ENCODE measurements around the gene PEAR1. TPM values are rescaled to one million over a fixed set of nuclear protein-coding genes. Genes with fewer than 3 reads are reported as not detected.

PEAR1 gene
- total RNA-seq, 8 experiments from 2014 or later = 0.14 to 2.8 (median 0.41) TPM; not detected in 1

- ATAC-seq (replicated peaks in 6 of 8) = no peak
Measured at GRCh38 chr1:156909671-156910070, 16.2 kb downstream of the PEAR1 start.

GRCh38 chr1:156910309-156910782 is 16.8 kb downstream of the PEAR1 start:
- Histone ChIP-seq H3K27ac (no peak overlapping the region), H3K4me3 (no peak overlapping the region), H3K4me1 (replicated peaks in 1 of 2) (peaks cover 5 to 14% of the 10 kb centered on the region in 2 donors)
- in situ Hi-C loops (cut with MboI; ENCODE audit: low pct_unique_long_range_greater_than_20kb in 2 of 9, low sequenced_read_pairs in 9 of 9, unreplicated experiment in 9 of 9) = no loop called here
- ATAC-seq (replicated peaks in 6 of 8) = peak in 6 of 8 experiments; percentile 12 to 75 (median 30)
- WGBS, 10 experiments = 0 to 100% (median 51%) methylated on average over 1 to 4 of the region's 18 CpGs; no CpG with 5 or more reads in 4 of the 10 experiments

More at GRCh38 chr1:156909671-156910070, 16.2 kb downstream of the PEAR1 start:
- peaks cover 5 to 14% of the 10 kb centered on the region in 2 donors for H3K4me1 ChIP-seq (replicated peaks in 1 of 2)
- 40 to 100% (median 58%) methylated on average over 1 to 4 of the region's 5 CpGs; no CpG with 5 or more reads in 6 of the 10 experiments for WGBS, 10 experiments
- in situ Hi-C loops (cut with MboI; ENCODE audit: low pct_unique_long_range_greater_than_20kb in 2 of 9, low sequenced_read_pairs in 9 of 9, unreplicated experiment in 9 of 9) = no loop called here
- H3K4me3 ChIP-seq = no peak overlapping the region
- no peak overlapping the region for H3K27ac ChIP-seq

GRCh38 chr1:156911577-156912298 is 18.2 kb downstream of the PEAR1 start:
- Histone ChIP-seq H3K27ac (no peak overlapping the region), H3K4me3 (no peak overlapping the region), H3K4me1 (replicated peaks in 1 of 2) (peaks cover 5 to 14% of the 10 kb centered on the region in 2 donors)
- in situ Hi-C loops (cut with MboI; ENCODE audit: low pct_unique_long_range_greater_than_20kb in 2 of 9, low sequenced_read_pairs in 9 of 9, unreplicated experiment in 9 of 9) = no loop called here
- WGBS, 10 experiments = 18 to 74% (median 54%) methylated on average over 1 to 6 of the region's 6 CpGs
- no peak for ATAC-seq (replicated peaks in 6 of 8)

DNA sequence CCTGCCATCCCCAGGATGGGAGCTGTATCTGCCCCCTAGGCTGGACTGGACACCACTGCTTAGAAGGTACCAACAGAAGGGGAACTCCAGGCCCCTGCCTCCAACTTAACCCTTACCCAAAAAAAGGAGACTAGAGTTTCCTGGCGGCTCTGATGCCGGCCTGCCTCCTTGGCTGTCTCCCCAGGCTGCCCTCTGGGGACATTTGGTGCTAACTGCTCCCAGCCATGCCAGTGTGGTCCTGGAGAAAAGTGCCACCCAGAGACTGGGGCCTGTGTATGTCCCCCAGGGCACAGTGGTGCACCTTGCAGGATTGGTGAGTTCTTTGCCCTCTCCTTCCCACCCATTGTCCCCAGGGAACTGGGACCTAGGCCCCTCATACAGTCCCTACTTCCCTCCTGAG is 18.8 kb downstream of the PEAR1 start:
- no peak overlapping the region for H3K4me3 ChIP-seq
- peaks cover 5 to 14% of the 10 kb centered on the region in 2 donors for H3K4me1 ChIP-seq (replicated peaks in 1 of 2)
- no peak overlapping the region for H3K27ac ChIP-seq
- in situ Hi-C loops (cut with MboI; ENCODE audit: low pct_unique_long_range_greater_than_20kb in 2 of 9, low sequenced_read_pairs in 9 of 9, unreplicated experiment in 9 of 9) = no loop called here
- no peak for ATAC-seq (replicated peaks in 6 of 8)
- WGBS, 10 experiments = 75 to 100% (median 81%) methylated on average over 1 to 2 of the region's 2 CpGs; no CpG with 5 or more reads in 7 of the 10 experiments

- no peak overlapping the region for H3K4me3 ChIP-seq
- H3K27ac ChIP-seq = no peak overlapping the region
- 48 to 80% (median 52%) methylated on average over 1 to 12 of the region's 24 CpGs; no CpG with 5 or more reads in 6 of the 10 experiments for WGBS, 10 experiments
- ATAC-seq (replicated peaks in 6 of 8) = peak in 7 of 8 experiments; percentile 65 to 80 (median 68)
- peaks cover 5 to 14% of the 10 kb centered on the region in 2 donors for H3K4me1 ChIP-seq (replicated peaks in 1 of 2)
- in situ Hi-C loops (cut with MboI; ENCODE audit: low pct_unique_long_range_greater_than_20kb in 2 of 9, low sequenced_read_pairs in 9 of 9, unreplicated experiment in 9 of 9) = no loop called here
Measured at GRCh38 chr1:156912861-156913808, 19.6 kb downstream of the PEAR1 start.

- H3K4me3 ChIP-seq = no peak overlapping the region
- no peak overlapping the region for H3K27ac ChIP-seq
- in situ Hi-C loops (cut with MboI; ENCODE audit: low pct_unique_long_range_greater_than_20kb in 2 of 9, low sequenced_read_pairs in 9 of 9, unreplicated experiment in 9 of 9) = no loop called here
- no peak for ATAC-seq (replicated peaks in 6 of 8)
- H3K4me1 ChIP-seq (replicated peaks in 1 of 2) = peaks cover 5 to 14% of the 10 kb centered on the region in 2 donors
- WGBS, 10 experiments = 67 to 100% (median 77%) methylated on average over 1 to 10 of the region's 13 CpGs; no CpG with 5 or more reads in 3 of the 10 experiments
Measured at GRCh38 chr1:156913809-156914387, 20.4 kb downstream of the PEAR1 start.

- peak in 1 of 8 experiments; percentile 19 for ATAC-seq (replicated peaks in 6 of 8)
- no peak overlapping the region for H3K27ac ChIP-seq
- WGBS, 10 experiments = 71 to 100% (median 80%) methylated on average over 2 to 8 of the region's 9 CpGs; no CpG with 5 or more reads in 5 of the 10 experiments
- H3K4me3 ChIP-seq = no peak overlapping the region
- in situ Hi-C loops (cut with MboI; ENCODE audit: low pct_unique_long_range_greater_than_20kb in 2 of 9, low sequenced_read_pairs in 9 of 9, unreplicated experiment in 9 of 9) = no loop called here
- H3K4me1 ChIP-seq (replicated peaks in 1 of 2) = peaks cover 5 to 14% of the 10 kb centered on the region in 2 donors
Measured at GRCh38 chr1:156914440-156914856, 20.9 kb downstream of the PEAR1 start.

- Histone ChIP-seq H3K27ac (no peak within 1 kb of the TSS), H3K4me3 (peak within 1 kb of the TSS in 1 of 5 donors; percentile 13), H3K4me1 (replicated peaks in 1 of 2) (peaks cover 2 to 11% of the 10 kb centered on the region in 2 donors)
- 0 to 40% (median 2%) methylated on average over 1 to 32 of the region's 71 CpGs; no CpG with 5 or more reads in 4 of the 10 experiments for WGBS, 10 experiments
- peak; percentile 91 to 99 (median 94) for ATAC-seq (replicated peaks in 6 of 8)
- in situ Hi-C loops (cut with MboI; ENCODE audit: low pct_unique_long_range_greater_than_20kb in 2 of 9, low sequenced_read_pairs in 9 of 9, unreplicated experiment in 9 of 9) = no loop called here
Measured at GRCh38 chr1:156920233-156921052, 26.9 kb downstream of the PEAR1 start, which contains the start of gene LRRC71. Gene LRRC71, plus strand, starts transcription at chr1:156920632. Its CDS starts 172 bp downstream, at chr1:156920804.

DNA sequence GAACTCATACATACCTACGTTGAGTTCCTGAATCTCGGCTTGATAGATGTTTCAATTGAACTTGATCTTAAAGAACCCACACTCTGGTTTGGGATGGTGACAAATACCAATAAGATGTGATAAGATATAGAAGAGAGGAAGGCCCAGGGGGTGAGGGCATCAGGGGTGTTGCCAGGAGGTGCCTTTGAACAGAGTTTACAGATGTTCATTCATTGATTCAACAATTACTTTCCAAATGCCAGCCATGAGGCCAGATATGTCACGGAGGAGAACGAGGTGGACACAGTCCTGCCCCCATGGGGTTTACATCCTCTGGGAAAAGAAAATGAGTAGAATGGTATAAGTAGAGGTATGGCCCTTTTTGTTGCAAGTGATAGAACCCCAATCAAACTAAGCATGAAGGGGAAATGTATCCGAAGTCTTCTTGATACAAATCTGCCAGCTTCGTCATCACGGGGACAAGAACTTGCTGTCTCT is 27.6 kb downstream of the PEAR1 start:
- in situ Hi-C loops (cut with MboI; ENCODE audit: low pct_unique_long_range_greater_than_20kb in 2 of 9, low sequenced_read_pairs in 9 of 9, unreplicated experiment in 9 of 9) = no loop called here
- no peak for ATAC-seq (replicated peaks in 6 of 8)
- 0 to 100% (median 45%) methylated on average over 1 to 7 of the region's 7 CpGs; no CpG with 5 or more reads in 1 of the 10 experiments for WGBS, 10 experiments
- H3K27ac ChIP-seq = no peak overlapping the region
- no peak overlapping the region for H3K4me3 ChIP-seq
- H3K4me1 ChIP-seq (replicated peaks in 1 of 2) = peaks cover 2 to 11% of the 10 kb centered on the region in 2 donors

GRCh38 chr1:156922986-156923669 is 29.6 kb downstream of the PEAR1 start:
- no peak for ATAC-seq (replicated peaks in 6 of 8)
- in situ Hi-C loops (cut with MboI; ENCODE audit: low pct_unique_long_range_greater_than_20kb in 2 of 9, low sequenced_read_pairs in 9 of 9, unreplicated experiment in 9 of 9) = no loop called here
- no peak overlapping the region for H3K4me3 ChIP-seq
- WGBS, 10 experiments = 0 to 29% (median 11%) methylated on average over 1 to 9 of the region's 11 CpGs; no CpG with 5 or more reads in 3 of the 10 experiments
- peaks cover 2 to 17% of the 10 kb centered on the region in 2 donors for H3K4me1 ChIP-seq (replicated peaks in 1 of 2)
- no peak overlapping the region for H3K27ac ChIP-seq

Measured in motor neuron (in vitro differentiated cells).